ENCODE results near the gene SCN5A. TPM values are rescaled to one million over a fixed set of nuclear protein-coding genes. Genes with fewer than 3 reads are reported as not detected.

The SCN5A gene
- total RNA-seq, 1 donor from 2014 or later = 3.5 TPM

- Mint-ChIP-seq H3K9me3 (no peaks in the 10 kb centered on the region), H3K27ac (no peak overlapping the region), H3K4me1 (ENCODE audit: unreplicated experiment) (no peaks in the 10 kb centered on the region), H3K27me3 (peaks cover 55% of the 10 kb centered on the region), H3K36me3 (no peaks in the 10 kb centered on the region), H3K4me3 (no peak overlapping the region)
- DNase-seq (ENCODE audit: extremely low spot score, unreplicated experiment) = no peak
- TF ChIP-seq CTCF (conservative IDR thresholded peaks at IDR 0.05) = no peak
Observed at GRCh38 chr3:38637906-38638305, 11.6 kb downstream of the SCN5A start.

- no peak for DNase-seq (ENCODE audit: extremely low spot score, unreplicated experiment)
- H3K27me3 Mint-ChIP-seq = peaks cover 54% of the 10 kb centered on the region
- H3K36me3 Mint-ChIP-seq = no peaks in the 10 kb centered on the region
- H3K4me3 Mint-ChIP-seq = no peak overlapping the region
- H3K9me3 Mint-ChIP-seq = no peaks in the 10 kb centered on the region
- H3K4me1 Mint-ChIP-seq (ENCODE audit: unreplicated experiment) = no peaks in the 10 kb centered on the region
- no peak overlapping the region for H3K27ac Mint-ChIP-seq
- no peak for TF ChIP-seq CTCF (conservative IDR thresholded peaks at IDR 0.05)
Observed at GRCh38 chr3:38636881-38637280, 12.6 kb downstream of the SCN5A start.

GRCh38 chr3:38636464-38636863 lies 13.0 kb downstream of the SCN5A start:
- no peak for TF ChIP-seq CTCF (conservative IDR thresholded peaks at IDR 0.05)
- Mint-ChIP-seq H3K27ac (no peak overlapping the region), H3K36me3 (no peaks in the 10 kb centered on the region), H3K4me3 (no peak overlapping the region), H3K27me3 (peaks cover 54% of the 10 kb centered on the region), H3K9me3 (no peaks in the 10 kb centered on the region), H3K4me1 (ENCODE audit: unreplicated experiment) (no peaks in the 10 kb centered on the region)
- DNase-seq (ENCODE audit: extremely low spot score, unreplicated experiment) = no peak

GRCh38 chr3:38634111-38634510 lies 15.4 kb downstream of the SCN5A start:
- no peak overlapping the region for H3K4me3 Mint-ChIP-seq

GRCh38 chr3:38632989-38633388 lies 16.5 kb downstream of the SCN5A start:
- no peak for DNase-seq (ENCODE audit: extremely low spot score, unreplicated experiment)
- TF ChIP-seq CTCF (conservative IDR thresholded peaks at IDR 0.05) = no peak

More at GRCh38 chr3:38634111-38634510, 15.4 kb downstream of the SCN5A start:
- H3K9me3 Mint-ChIP-seq = no peaks in the 10 kb centered on the region
- no peak for DNase-seq (ENCODE audit: extremely low spot score, unreplicated experiment)
- no peaks in the 10 kb centered on the region for H3K36me3 Mint-ChIP-seq
- no peak for TF ChIP-seq CTCF (conservative IDR thresholded peaks at IDR 0.05)
- H3K27me3 Mint-ChIP-seq = peaks cover 47% of the 10 kb centered on the region
- no peak overlapping the region for H3K27ac Mint-ChIP-seq
- H3K4me1 Mint-ChIP-seq (ENCODE audit: unreplicated experiment) = no peaks in the 10 kb centered on the region

GRCh38 chr3:38630606-38631005 lies 18.9 kb downstream of the SCN5A start:
- no peak for DNase-seq (ENCODE audit: extremely low spot score, unreplicated experiment)
- Mint-ChIP-seq H3K36me3 (no peaks in the 10 kb centered on the region), H3K4me1 (ENCODE audit: unreplicated experiment) (no peaks in the 10 kb centered on the region), H3K4me3 (no peak overlapping the region), H3K27me3 (peaks cover 18% of the 10 kb centered on the region), H3K9me3 (no peaks in the 10 kb centered on the region), H3K27ac (no peak overlapping the region)
- no peak for TF ChIP-seq CTCF (conservative IDR thresholded peaks at IDR 0.05)

More at GRCh38 chr3:38632989-38633388, 16.5 kb downstream of the SCN5A start:
- no peaks in the 10 kb centered on the region for H3K36me3 Mint-ChIP-seq
- H3K27ac Mint-ChIP-seq = no peak overlapping the region
- peaks cover 35% of the 10 kb centered on the region for H3K27me3 Mint-ChIP-seq
- H3K4me3 Mint-ChIP-seq = no peak overlapping the region
- no peaks in the 10 kb centered on the region for H3K4me1 Mint-ChIP-seq (ENCODE audit: unreplicated experiment)
- no peaks in the 10 kb centered on the region for H3K9me3 Mint-ChIP-seq
